A673 (cell line): Measurements from ENCODE around the gene MXD3.

Source experiments
- EZH2 ChIP-seq: fragments of 200-600 bp; sonication (generic); IDR thresholded peaks from 2 replicates; pipeline ENCODE4 v1.6.1; 2017; ENCODE audit warnings: borderline replicate concordance, low read depth, mild to moderate bottlenecking, mixed read lengths, antibody characterized with exemption, low read length; ENCODE audit not compliant: poor library complexity, severe bottlenecking
- TF ChIP-seq, protein P1 (sequence below): fragments of 300-800, 200-600 bp; sonication (generic); conservative IDR thresholded peaks from 2 replicates; pipeline ENCODE4 v1.5.1; 2017; ENCODE audit warnings: low read depth, mild to moderate bottlenecking, antibody characterized with exemption, low read length, moderate library complexity, mixed read lengths

DNA sequence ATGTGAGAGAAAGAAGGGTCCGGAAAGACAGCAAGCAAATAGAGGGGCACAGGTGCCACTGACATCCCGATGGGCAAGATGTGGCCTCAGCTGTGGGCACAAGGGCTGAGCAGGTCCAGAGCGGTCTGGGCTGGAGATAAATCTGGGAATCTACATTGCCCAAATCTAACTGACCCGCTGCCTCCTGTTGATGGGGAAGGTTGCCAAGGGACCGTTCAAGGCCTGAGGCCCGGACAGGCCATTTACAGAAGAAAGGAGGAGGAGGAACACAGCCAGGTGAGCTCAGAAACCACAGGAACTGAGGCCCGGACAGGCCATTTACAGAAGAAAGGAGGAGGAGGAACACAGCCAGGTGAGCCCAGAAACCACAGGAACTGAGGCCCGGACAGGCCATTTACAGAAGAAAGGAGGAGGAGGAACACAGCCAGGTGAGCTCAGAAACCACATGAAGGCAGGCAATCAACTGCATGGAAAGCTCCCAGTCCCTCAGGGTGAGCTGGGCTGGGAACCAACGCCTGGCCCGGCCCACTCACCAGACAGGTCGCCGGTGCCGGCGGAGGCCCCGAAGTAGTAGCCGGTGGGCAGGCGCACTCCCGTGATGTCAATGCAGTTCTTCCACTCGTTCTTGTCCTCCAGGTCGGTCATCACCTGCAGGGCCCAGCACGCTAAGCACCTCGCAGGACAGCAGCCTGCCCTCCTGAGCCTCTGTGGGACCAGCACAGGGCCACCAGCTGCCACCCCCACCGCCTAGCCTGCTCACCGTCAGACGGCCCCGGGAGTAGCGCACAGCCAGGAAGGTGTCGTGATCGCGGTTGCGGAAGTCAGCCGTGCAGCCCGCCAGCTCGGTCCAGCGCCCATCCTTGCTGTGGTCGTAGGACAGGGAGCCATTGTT lies 25.2 kb upstream of the MXD3 start:
- TF ChIP-seq, protein P1, sequence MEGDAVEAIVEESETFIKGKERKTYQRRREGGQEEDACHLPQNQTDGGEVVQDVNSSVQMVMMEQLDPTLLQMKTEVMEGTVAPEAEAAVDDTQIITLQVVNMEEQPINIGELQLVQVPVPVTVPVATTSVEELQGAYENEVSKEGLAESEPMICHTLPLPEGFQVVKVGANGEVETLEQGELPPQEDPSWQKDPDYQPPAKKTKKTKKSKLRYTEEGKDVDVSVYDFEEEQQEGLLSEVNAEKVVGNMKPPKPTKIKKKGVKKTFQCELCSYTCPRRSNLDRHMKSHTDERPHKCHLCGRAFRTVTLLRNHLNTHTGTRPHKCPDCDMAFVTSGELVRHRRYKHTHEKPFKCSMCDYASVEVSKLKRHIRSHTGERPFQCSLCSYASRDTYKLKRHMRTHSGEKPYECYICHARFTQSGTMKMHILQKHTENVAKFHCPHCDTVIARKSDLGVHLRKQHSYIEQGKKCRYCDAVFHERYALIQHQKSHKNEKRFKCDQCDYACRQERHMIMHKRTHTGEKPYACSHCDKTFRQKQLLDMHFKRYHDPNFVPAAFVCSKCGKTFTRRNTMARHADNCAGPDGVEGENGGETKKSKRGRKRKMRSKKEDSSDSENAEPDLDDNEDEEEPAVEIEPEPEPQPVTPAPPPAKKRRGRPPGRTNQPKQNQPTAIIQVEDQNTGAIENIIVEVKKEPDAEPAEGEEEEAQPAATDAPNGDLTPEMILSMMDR: no peak
- no peak for TF ChIP-seq EZH2
